GM12892 (cell line): ENCODE results near the gene FBXO34.

Experiments used
- POLR2A ChIP-seq: IDR thresholded peaks from 2 replicates; pipeline ENCODE4 v1.6.1; 2011; ENCODE audit warnings: low read depth, low read length, control low read depth
- POLR2AphosphoS5 ChIP-seq: IDR thresholded peaks from 2 replicates; pipeline ENCODE4 v1.6.1; 2011; ENCODE audit warnings: low read depth, low read length, control low read depth
- TAF1 ChIP-seq: IDR thresholded peaks from 2 replicates; pipeline ENCODE4 v1.6.1; 2011; ENCODE audit warnings: low read depth, mild to moderate bottlenecking, control low read depth, low read length, borderline replicate concordance

DNA sequence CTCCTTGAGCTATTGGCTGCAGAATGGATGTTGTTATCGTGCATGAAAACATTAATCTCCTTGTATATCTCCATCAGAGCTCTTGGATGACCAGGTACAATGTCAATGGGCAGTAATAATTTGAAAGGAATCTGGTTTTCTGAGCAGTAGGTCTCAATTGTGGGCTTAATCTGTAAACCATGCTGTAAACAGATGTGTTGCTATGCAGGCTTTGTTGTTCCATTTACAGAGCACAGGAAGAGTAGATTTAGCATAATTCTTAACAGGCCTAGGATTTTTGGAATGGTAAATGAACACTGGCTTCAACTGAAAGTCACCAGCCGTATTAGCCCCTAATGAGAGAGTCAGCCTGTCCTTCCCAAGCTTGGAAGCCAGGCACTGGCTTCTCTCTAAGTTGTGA lies 90.0 kb downstream of the FBXO34 start:
- TF ChIP-seq POLR2AphosphoS5 (no peak), POLR2A (no peak), TAF1 (no peak)
